ENCODE measurements around the gene RAG1. TPM values are rescaled to one million over a fixed set of nuclear protein-coding genes. Genes with fewer than 3 reads are reported as not detected.

Gene RAG1
- polyA plus RNA-seq, 2 of the 4 experiments (the other 2 are of a cell fraction): 0.18 to 0.43 TPM

DNA sequence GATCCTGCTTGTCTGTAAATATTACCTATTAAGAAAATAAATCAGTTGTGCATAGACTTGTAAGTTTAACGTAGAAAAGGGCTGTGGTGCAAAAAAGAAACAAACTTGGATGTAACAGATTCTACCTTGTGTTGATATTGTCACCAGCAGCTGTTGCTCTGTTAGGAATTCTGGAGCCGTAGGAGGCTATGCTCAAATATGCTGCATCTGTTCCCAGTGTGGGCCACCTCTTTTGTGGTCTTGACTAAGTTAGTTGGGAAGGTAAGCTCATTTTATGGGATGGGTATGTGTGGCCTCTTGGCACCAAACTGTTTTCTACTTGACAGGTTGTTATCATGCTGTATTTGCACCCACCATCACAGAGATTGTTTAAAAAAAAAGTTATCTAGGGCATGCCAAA, 59.7 kb downstream of the RAG1 start:
- no peak for ATAC-seq
- H3K4me3 ChIP-seq: no peak overlapping the region
- H3K4me1 ChIP-seq: no peaks in the 10 kb centered on the region
- no peak for FAIRE-seq
- no peak for TF ChIP-seq BHLHE40 (IDR thresholded peaks at IDR 0.05; ENCODE audit: low read depth, low read length)
- no peak for TF ChIP-seq KDM1A (IDR thresholded peaks at IDR 0.05; ENCODE audit: low read depth)
- TF ChIP-seq FOSB (CRISPR knock-in tag; IDR thresholded peaks at IDR 0.05): no peak
- TF ChIP-seq TFCP2L1 (CRISPR knock-in tag; IDR thresholded peaks at IDR 0.05): no peak
- no peak for TF ChIP-seq HOXB5 (CRISPR knock-in tag; IDR thresholded peaks at IDR 0.05)
- no peak for TF ChIP-seq NR3C1 (IDR thresholded peaks at IDR 0.05)
- TF ChIP-seq CBX8 (IDR thresholded peaks at IDR 0.05): no peak
- TF ChIP-seq, protein P1, sequence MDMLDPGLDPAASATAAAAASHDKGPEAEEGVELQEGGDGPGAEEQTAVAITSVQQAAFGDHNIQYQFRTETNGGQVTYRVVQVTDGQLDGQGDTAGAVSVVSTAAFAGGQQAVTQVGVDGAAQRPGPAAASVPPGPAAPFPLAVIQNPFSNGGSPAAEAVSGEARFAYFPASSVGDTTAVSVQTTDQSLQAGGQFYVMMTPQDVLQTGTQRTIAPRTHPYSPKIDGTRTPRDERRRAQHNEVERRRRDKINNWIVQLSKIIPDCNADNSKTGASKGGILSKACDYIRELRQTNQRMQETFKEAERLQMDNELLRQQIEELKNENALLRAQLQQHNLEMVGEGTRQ (IDR thresholded peaks at IDR 0.05): no peak
- no peak for TF ChIP-seq PHF8 (IDR thresholded peaks at IDR 0.05; ENCODE audit: borderline replicate concordance, low read depth)
- WGBS (ENCODE audit: missing lambda C conversion rate): 53% methylated on average over 2 of the region's 2 CpGs
- no peak overlapping the region for H3K27ac ChIP-seq
- no peak for DNase-seq (ENCODE audit: low read depth in 1 of 2, low spot score in 1 of 2)
- no peak overlapping the region for H3K4me2 ChIP-seq
- H3K9me3 ChIP-seq: no peaks in the 10 kb centered on the region
- ChIA-PET CTCF (interaction anchor here (0.6 to 1.5 kb wide), 4 partner anchors 8 to 120 kb away, joined by 3 to 4 read pairs (median 4); partner anchors contain the start of gene TRAF6), POLR2A (no interaction called here)

DNA sequence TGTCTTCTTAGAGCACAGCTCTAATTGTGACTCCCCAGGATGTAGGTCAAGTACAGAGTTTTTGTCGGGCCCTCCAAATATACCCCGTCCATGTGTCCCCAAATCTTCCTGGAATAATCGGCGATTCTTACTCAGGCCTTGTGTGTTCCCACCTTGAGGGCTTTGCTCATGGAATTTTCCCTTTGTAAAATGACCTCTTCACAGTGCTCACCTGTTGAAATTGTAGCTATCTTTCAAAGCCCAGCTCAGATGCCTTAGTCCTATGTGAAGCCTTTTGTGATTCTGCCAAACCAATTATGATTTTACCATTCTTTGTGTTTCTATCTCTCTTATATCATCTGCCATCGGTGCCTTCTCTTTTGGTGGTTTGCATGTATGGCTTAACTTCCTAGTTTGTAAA, 60.3 kb downstream of the RAG1 start:
- POLR2A ChIA-PET: no interaction called here
- FAIRE-seq: no peak
- H3K4me1 ChIP-seq: no peaks in the 10 kb centered on the region
- H3K4me3 ChIP-seq: no peak overlapping the region
- H3K27ac ChIP-seq: no peak overlapping the region
- WGBS (ENCODE audit: missing lambda C conversion rate): 78% methylated on average over 5 of the region's 5 CpGs
- H3K4me2 ChIP-seq: no peak overlapping the region
- no peak for TF ChIP-seq FOSB (CRISPR knock-in tag; IDR thresholded peaks at IDR 0.05)
- TF ChIP-seq NFE2L2 (conservative IDR thresholded peaks at IDR 0.05; ENCODE audit: low read length): no peak
- CTCF ChIA-PET: interaction anchor here (0.6 to 1.5 kb wide), 4 partner anchors 8 to 119 kb away, joined by 3 to 4 read pairs (median 4); partner anchors contain the start of gene TRAF6
- ATAC-seq: no peak
- no peak for DNase-seq (ENCODE audit: low read depth in 1 of 2, low spot score in 1 of 2)
- no peaks in the 10 kb centered on the region for H3K9me3 ChIP-seq

GRCh38 chr11:36628765-36629244, 61.0 kb downstream of the RAG1 start:
- Histone ChIP-seq H3K9me3 (no peaks in the 10 kb centered on the region), H3K4me2 (no peak overlapping the region), H3K27ac (no peak overlapping the region), H3K4me3 (no peak overlapping the region), H3K4me1 (no peaks in the 10 kb centered on the region)
- CTCF ChIA-PET: interaction anchor here (1.5 kb wide), 1 partner anchor 118 kb away, joined by 3 read pairs; no protein-coding TSS in a partner anchor
- ATAC-seq: no peak
- DNase-seq (ENCODE audit: low read depth in 1 of 2, low spot score in 1 of 2): no peak
- WGBS (ENCODE audit: missing lambda C conversion rate): 69% methylated on average over 4 of the region's 4 CpGs
- TF ChIP-seq MAZ (IDR thresholded peaks at IDR 0.05; ENCODE audit: borderline replicate concordance, low read depth, low read length): no peak
- TF ChIP-seq MYC (IDR thresholded peaks at IDR 0.05; ENCODE audit: borderline replicate concordance, low read length): no peak
- no peak for TF ChIP-seq RAD21 (conservative IDR thresholded peaks at IDR 0.05 in 1 of 2, IDR thresholded peaks at IDR 0.05 in 1 of 2)
- no peak for TF ChIP-seq ESRRA (IDR thresholded peaks at IDR 0.05; ENCODE audit: borderline replicate concordance, low read length)
- TF ChIP-seq, protein P1 (IDR thresholded peaks at IDR 0.05): no peak
- no peak for TF ChIP-seq ZSCAN20 (CRISPR knock-in tag; IDR thresholded peaks at IDR 0.05)
- TF ChIP-seq NFE2L2 (conservative IDR thresholded peaks at IDR 0.05; ENCODE audit: low read length): no peak
- no peak for TF ChIP-seq CBX8 (IDR thresholded peaks at IDR 0.05)
- TF ChIP-seq, protein P2, sequence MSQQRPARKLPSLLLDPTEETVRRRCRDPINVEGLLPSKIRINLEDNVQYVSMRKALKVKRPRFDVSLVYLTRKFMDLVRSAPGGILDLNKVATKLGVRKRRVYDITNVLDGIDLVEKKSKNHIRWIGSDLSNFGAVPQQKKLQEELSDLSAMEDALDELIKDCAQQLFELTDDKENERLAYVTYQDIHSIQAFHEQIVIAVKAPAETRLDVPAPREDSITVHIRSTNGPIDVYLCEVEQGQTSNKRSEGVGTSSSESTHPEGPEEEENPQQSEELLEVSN (IDR thresholded peaks at IDR 0.05; ENCODE audit: borderline replicate concordance, low read depth): no peak
- no peak for TF ChIP-seq HMGXB4 (CRISPR knock-in tag; IDR thresholded peaks at IDR 0.05; ENCODE audit: borderline replicate concordance)
- TF ChIP-seq JUN (IDR thresholded peaks at IDR 0.05): no peak
- POLR2A ChIA-PET: no interaction called here
- no peak for FAIRE-seq

Other genes with a start within 250 kb of the RAG1 start
- 9.6 and 11.6 TPM in 2 replicates for gene TRAF6, start 57.7 kb upstream of the RAG1 start, polyA plus RNA-seq (2011; rRNA removed)
- 4.3 to 4.9 TPM (median 4.6 TPM) in 3 replicates for gene TRAF6, start 57.7 kb upstream of the RAG1 start, polyA plus RNA-seq (2017; fragmentation: RNase III; extraction: RNeasy Plus Mini Kit Qiagen cat#74134 plus additional on column Dnase treatment)
- 38.7 and 52.4 TPM in 2 replicates for gene IFTAP, start 26.5 kb downstream of the RAG1 start, polyA plus RNA-seq (2011; rRNA removed)
- gene IFTAP, start 26.5 kb downstream of the RAG1 start, polyA plus RNA-seq (2017; fragmentation: RNase III; extraction: RNeasy Plus Mini Kit Qiagen cat#74134 plus additional on column Dnase treatment): 33.6 to 38.7 TPM (median 34.7 TPM) in 3 replicates
- not detected in 2 replicates for gene RAG2, start 30.2 kb downstream of the RAG1 start, polyA plus RNA-seq (2011; rRNA removed)
- gene RAG2, start 30.2 kb downstream of the RAG1 start, polyA plus RNA-seq (2017; fragmentation: RNase III; extraction: RNeasy Plus Mini Kit Qiagen cat#74134 plus additional on column Dnase treatment): not detected in 3 replicates